Kidney (tissue), 14 donors: ENCODE data around the gene SCARB1. TPM values are rescaled to one million over a fixed set of nuclear protein-coding genes. Genes with fewer than 3 reads are reported as not detected.

Source experiments
- DNase-seq, 5 donors: peaks; one replicate each; pipeline ENCODE4 v3.0.0-alpha.2; 2013 to 2020
- FAIRE-seq: peaks from 2 replicates; lab custom pipeline; 2012; peaks lifted over from hg19 to GRCh38; lab: Jason Lieb, UNC
- H3K27ac ChIP-seq, 2 donors: one replicate each; pipeline ENCODE4 v1.7.0; 2013; ENCODE audit warnings: low read depth in 2 of 2, low read length in 2 of 2, inconsistent platforms in 1 of 2
- H3K27me3 ChIP-seq: one replicate; pipeline ENCODE4 v1.7.1; 2013; ENCODE audit warnings: low read length, inconsistent platforms; ENCODE audit not compliant: control insufficient read depth, insufficient read depth
- H3K36me3 ChIP-seq, 3 donors: one replicate each; pipeline versions ENCODE4 v1.7.0 to v1.7.1; 2013; ENCODE audit warnings: low read length in 3 of 3, control low read depth in 1 of 3, inconsistent platforms in 1 of 3; ENCODE audit not compliant: insufficient read depth in 3 of 3, control insufficient read depth in 2 of 3
- H3K4me1 ChIP-seq, 3 donors: one replicate each; pipeline versions ENCODE4 v1.7.0 to v1.7.1; 2013; ENCODE audit warnings: low read length in 3 of 3, inconsistent platforms in 1 of 3, low read depth in 1 of 3; ENCODE audit not compliant: control insufficient read depth in 2 of 3, insufficient read depth in 2 of 3
- H3K4me3 ChIP-seq, 3 donors: one replicate each; pipeline versions ENCODE4 v1.7.0 to v1.8.1; 2013; ENCODE audit warnings: low read length in 3 of 3, control low read depth in 1 of 3, inconsistent platforms in 1 of 3
- H3K9ac ChIP-seq, 3 donors: one replicate each; pipeline versions ENCODE4 v1.7.0 to v1.7.1; 2013; ENCODE audit warnings: low read length in 3 of 3, control low read depth in 1 of 3, inconsistent platforms in 1 of 3
- H3K9me3 ChIP-seq, 3 donors: one replicate each; pipeline versions ENCODE4 v1.7.0 to v1.7.1; 2013; ENCODE audit warnings: low read length in 3 of 3, control low read depth in 1 of 3, inconsistent platforms in 1 of 3; ENCODE audit not compliant: control insufficient read depth in 2 of 3, insufficient read depth in 1 of 3
- CTCF ChIP-seq: IDR thresholded peaks from 3 replicates; pipeline ENCODE4 v1.5.1; 2012; ENCODE audit warnings: mild to moderate bottlenecking, moderate library complexity, borderline replicate concordance; ENCODE audit not compliant: insufficient read depth; ENCODE audit errors: extremely low read depth
- intact Hi-C: fragments of 100-400 bp; cut with DNase I; formaldehyde crosslinking; loops from one replicate; pipeline ENCODE4 v1.11.1; 2022
- polyA plus RNA-seq: library from polyadenylated mRNA; stranded (reverse); fragments of 350-450 nt; fragmentation: Illumina TruSeq; extraction: RNeasy Lipid Tissue Mini Kit (QIAGEN cat#74804); gene quantifications from one replicate; pipeline ENCODE4 v1.2.3, GENCODE V29; 2014; ENCODE audit warnings: low read depth, low replicate concordance; ENCODE audit not compliant: insufficient read depth
- total RNA-seq: library from RNA; stranded (reverse); fragmentation: NEBNext Ultra II Directional; extraction: Animal tissue kit (Norgen Biotek cat#: 25700); gene quantifications from one replicate; pipeline ENCODE4 v1.2.1, GENCODE V29; 2021
- donor health status: control.
- donor health status: control.
- donor health status: control.
- donor health status: control.
- donor health status: control.
- donor health status: DM: yes; HTN: yes; CAD: no.
- donor health status: Normal renal cell carcinoma (clear cell type).

SCARB1 gene
- total and polyA plus RNA-seq, 2 donors from 2014 or later: 12.3 to 13.2 TPM

- no peak for TF ChIP-seq CTCF
- peaks cover 0 to 14% (median 7%) of the 10 kb centered on the region in 3 donors for H3K4me1 ChIP-seq
- no peak overlapping the region for H3K27ac ChIP-seq
- no peak for DNase-seq
- intact Hi-C loops: no loop called here
- no peak for FAIRE-seq
- no peaks in the 10 kb centered on the region for H3K27me3 ChIP-seq
- peaks cover 0 to 3% (median 0%) of the 10 kb centered on the region in 3 donors for H3K9me3 ChIP-seq
- no peak overlapping the region for H3K9ac ChIP-seq
- no peak overlapping the region for H3K4me3 ChIP-seq
- no peaks in the 10 kb centered on the region for H3K36me3 ChIP-seq
Observed at GRCh38 chr12:124737040-124737419, 126.6 kb downstream of the SCARB1 start.

GRCh38 chr12:124736115-124737039 lies 127.3 kb downstream of the SCARB1 start:
- FAIRE-seq (no peak), DNase-seq (no peak)
- no peak overlapping the region for H3K27ac ChIP-seq

GRCh38 chr12:124734224-124734788 lies 129.4 kb downstream of the SCARB1 start:
- H3K4me3 ChIP-seq: no peak overlapping the region
- H3K36me3 ChIP-seq: no peaks in the 10 kb centered on the region
- TF ChIP-seq CTCF: no peak
- no peak for FAIRE-seq
- no peaks in the 10 kb centered on the region for H3K27me3 ChIP-seq
- no peaks in the 10 kb centered on the region for H3K9me3 ChIP-seq
- H3K9ac ChIP-seq: no peak overlapping the region
- H3K4me1 ChIP-seq: peaks cover 0 to 13% (median 13%) of the 10 kb centered on the region in 3 donors
- no peak overlapping the region for H3K27ac ChIP-seq
- intact Hi-C loops: no loop called here
- DNase-seq: peak; percentile 76 to 93 (median 85)

More at GRCh38 chr12:124736115-124737039, 127.3 kb downstream of the SCARB1 start:
- intact Hi-C loops: no loop called here
- TF ChIP-seq CTCF: no peak
- H3K4me3 ChIP-seq: no peak overlapping the region
- no peaks in the 10 kb centered on the region for H3K36me3 ChIP-seq
- H3K9me3 ChIP-seq: peaks cover 0 to 3% (median 0%) of the 10 kb centered on the region in 3 donors
- peaks cover 0 to 14% (median 7%) of the 10 kb centered on the region in 3 donors for H3K4me1 ChIP-seq
- H3K27me3 ChIP-seq: no peaks in the 10 kb centered on the region
- no peak overlapping the region for H3K9ac ChIP-seq
